Left renal cortex interstitium (tissue), 4 donors: ENCODE measurements around the gene LETMD1. TPM values are rescaled to one million over a fixed set of nuclear protein-coding genes. Genes with fewer than 3 reads are reported as not detected.
"Not testable (repeated sequence)": the region's sequence is repeated elsewhere in the genome, so short reads cannot be mapped to it uniquely, and the experiment has no call there.

ENCODE experiments used
- DNase-seq, 4 donors: peaks; one replicate each; pipeline ENCODE4 v3.0.0-alpha.2; 2013; ENCODE audit warnings: low read depth in 4 of 4, low spot score in 2 of 4, missing footprints in 1 of 4
- polyA plus RNA-seq, 4 donors: library from polyadenylated mRNA; unstranded; fragments of 120-200 nt; gene quantifications; one replicate each; pipeline ENCODE4 v1.2.1, GENCODE V29; 2013; ENCODE audit not compliant: insufficient read length in 4 of 4

Gene LETMD1, protein sequence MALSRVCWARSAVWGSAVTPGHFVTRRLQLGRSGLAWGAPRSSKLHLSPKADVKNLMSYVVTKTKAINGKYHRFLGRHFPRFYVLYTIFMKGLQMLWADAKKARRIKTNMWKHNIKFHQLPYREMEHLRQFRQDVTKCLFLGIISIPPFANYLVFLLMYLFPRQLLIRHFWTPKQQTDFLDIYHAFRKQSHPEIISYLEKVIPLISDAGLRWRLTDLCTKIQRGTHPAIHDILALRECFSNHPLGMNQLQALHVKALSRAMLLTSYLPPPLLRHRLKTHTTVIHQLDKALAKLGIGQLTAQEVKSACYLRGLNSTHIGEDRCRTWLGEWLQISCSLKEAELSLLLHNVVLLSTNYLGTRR
- 100 to 1,000 TPM in 2 of 4 donors, 10 to 100 TPM in 2; 78.4 to 165 (median 111) TPM for polyA plus RNA-seq

DNA sequence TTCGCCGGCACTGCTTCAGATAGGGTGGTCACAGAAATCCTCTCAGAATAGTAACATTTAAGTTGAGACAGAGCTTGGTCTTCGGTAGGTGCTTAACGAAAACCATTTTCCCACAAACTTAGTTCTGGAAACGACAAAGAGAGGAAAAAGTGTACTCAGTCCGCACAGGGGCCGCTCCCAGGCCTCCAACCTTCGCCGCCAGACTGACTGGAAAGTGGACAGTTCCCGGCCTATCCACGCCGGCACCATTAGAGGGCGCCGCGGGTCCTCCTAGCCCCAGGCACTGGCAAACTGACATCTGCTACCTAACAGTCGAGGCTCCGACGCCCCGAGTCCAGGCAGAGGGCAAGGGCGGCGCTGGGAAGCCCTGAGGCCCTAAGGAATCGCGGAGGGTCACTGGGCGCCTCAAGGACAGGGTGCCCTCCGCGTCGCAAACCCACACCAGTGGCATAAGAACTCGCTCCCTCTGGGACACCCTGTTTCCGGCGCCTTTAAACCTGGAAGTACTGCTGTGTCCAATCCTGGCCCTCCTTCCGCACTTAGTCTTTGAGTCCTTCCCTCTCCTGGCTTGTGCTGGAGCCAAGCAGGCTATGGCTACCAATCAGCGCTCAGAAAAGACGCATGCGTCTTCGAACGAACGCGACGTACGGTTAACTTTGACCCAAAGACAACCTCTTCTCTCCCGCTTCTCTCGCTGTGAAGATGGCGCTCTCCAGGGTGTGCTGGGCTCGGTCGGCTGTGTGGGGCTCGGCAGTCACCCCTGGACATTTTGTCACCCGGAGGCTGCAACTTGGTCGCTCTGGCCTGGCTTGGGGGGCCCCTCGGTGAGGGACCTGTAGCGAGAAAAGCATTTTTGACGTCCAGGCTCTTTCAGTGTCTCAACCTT lies at the start of gene LETMD1:
TSS of gene LETMD1 (plus strand) at position 673 of the 886 bp plus-strand sequence. CDS start at position 703, 30 bp downstream.
- DNase-seq = peak; percentile 89 to 98 (median 96)

DNA sequence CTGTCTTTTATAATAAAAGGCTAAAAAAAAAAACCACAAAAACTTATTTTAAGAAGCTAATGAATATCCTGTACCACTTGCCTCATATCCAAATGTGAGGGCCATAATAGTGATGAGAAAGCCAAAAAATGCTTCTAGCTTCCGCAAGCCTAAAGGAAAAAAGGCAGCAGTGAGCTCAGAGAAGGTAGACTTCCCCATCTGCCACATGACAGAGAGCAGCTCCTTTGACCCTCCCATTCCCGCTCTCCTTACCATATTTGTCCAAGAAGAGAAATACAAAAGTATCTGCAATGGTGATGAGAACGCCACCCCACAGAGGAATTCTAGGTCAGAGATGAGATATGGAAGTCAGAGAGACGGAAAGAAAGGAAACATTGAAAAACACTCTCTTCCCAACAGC lies 49.0 kb upstream of the LETMD1 start:
- DNase-seq = no peak

DNA sequence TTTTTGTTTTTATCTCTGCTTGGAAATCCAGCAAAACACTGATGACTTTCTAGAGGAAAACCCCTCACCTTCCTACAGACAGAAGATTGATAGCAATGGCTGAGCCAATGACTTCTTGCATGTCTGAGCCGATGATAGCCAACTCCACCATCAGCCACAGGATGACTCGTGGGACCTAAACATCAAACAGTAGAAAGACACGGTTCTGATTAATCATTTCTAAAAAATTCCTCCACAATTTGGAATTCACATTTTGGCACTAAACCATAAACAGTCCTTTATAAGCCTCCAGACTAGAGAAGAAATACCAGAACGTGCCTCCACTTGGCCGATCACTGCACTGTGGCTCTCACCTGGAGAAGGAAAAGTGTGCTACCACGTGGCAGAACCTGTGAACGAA lies 47.9 kb upstream of the LETMD1 start:
- DNase-seq = no peak

DNA sequence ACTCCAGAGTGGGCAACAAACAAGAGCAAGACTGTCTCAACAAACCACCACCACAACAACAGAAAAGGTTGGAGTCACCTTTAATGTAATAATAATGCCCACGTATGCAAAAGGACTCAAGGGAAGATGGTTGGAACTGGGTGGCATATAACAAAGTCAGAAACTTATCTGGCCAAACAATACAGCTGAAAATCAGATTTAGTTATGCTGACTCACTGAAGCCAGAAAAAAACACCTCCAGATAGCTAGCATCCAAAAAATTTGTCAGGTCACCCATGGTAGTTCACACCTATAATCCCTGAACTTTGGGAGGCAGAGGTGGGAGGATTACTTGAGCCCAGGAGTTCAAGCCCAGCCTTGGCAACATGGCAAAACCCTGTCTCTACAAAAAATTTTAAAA lies 46.3 kb upstream of the LETMD1 start:
- no peak for DNase-seq

DNA sequence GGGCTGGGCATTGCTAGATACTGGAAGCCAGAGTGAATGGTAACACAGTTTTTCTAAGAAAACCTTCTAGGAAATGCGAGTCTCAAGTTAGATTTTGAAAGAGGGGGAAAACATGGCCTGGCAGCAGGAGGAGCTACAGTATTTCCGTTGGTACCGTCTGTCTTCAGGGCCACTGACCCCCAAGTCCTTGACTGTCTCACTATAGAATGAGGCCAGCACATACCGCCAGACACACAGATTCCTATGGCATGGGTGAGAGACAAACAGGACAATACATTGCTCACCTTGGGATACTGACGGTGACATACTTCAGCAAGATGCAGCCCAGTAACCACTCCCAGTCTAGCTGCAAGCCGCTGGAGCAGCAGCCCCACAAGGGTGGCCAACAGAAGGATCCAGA lies 43.6 kb upstream of the LETMD1 start:
- no peak for DNase-seq

DNA sequence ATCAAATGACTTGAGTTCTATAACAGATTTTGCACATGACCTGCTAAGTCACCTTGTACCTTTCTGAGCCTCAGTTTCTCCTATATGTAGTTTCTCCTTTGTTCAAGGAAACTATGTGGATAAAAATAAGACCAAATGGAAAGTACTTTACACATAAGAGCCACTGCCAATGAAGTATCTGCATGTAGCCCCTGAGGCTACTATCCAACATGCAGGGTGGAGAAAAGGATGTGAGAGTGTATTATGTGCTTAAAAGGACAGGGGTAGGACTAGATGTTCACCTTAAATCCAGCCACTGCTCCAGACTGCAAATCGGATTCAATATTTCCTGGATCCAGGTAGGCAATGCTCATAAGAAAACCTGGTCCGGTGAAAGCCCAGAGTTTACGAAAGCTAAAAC lies 43.1 kb upstream of the LETMD1 start:
- no peak for DNase-seq

DNA sequence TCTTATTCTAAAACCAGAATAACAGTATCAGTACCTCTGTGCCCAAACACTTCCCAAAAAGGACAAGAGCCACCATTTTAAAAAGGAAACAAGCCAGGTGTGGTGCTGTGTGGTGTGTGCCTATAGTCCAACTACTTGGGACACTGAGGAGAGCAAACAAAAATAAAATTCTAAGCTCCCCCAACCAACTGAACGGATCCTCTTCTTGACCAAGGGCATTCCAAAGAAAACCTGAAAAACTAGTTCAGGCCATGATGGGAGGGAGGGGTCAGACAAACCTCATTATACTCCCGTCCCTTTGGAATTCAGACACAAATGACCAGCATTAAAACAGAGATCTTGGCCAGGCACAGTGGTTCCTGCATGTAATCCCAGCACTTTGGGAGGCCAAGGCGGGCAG lies 42.5 kb upstream of the LETMD1 start:
- no peak for DNase-seq

DNA sequence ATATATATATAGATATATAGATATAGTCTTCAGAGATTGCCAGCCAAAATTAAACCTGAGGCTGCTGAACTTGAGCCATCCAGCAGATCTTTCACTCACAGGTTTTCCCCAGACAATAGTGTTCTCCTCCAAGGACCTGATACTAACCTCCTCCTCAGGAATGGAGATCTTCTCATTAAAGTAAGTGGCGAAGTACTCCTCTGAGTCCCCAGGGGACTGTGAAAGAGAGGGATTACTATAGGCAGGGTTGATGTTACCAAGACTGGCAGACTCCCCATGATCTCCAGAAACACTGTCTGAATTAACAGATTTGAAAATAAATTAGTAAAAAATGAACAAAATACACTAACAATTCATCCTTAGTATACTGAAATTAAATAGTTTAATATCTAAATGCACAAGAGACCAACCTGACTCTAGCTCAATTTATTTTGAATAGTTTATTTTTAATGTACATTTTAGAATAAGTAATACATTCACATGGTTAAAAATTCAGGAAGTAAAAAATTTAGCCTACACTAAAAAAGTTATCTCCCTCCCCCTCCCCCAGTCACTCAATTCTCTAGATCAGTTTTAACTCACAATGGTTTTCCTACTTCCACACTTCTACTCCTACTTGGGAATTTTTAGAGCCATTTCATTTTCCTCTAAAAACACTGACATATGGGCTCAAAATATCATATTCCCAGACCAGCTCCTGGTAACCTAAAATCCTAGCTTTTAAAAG lies 39.6 kb upstream of the LETMD1 start:
- no peak for DNase-seq

DNA sequence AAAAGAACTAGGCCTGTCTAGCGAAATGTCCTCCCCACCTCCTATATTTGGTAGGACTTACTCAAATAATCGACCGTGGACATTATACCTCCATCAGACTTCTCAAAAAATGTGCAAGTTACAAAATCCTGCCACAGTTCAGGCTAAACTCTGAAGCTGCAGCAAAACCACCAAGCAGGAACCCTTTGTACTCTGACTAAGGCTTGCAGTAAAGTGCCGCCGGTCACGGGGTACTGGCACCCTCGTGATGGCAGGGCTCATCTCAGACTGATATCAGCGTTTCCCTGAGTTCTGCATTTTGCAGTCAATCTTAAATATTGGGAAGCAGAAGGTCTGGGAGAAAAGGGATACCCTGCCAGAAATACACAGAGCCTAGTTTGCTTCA lies 39.1 kb upstream of the LETMD1 start:
- no peak for DNase-seq

DNA sequence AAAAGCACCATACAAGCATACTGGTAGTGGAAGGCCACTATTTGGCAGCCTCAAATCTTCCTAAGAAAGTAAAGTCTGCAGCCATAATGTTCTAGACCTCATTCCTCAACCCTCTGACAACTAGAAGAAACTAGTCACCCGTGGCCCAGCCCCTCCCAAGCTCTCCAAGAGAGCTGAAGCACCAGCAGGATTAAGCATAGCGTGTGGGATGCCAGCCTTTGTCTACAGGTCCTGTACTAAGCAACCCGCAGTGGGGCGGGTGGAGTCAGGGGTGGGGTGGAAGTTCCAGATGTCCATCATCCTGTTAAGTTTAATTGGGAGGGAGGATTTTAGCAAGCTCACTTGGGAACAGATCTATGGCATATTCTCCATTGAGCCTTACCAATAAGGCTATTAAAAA lies 36.2 kb upstream of the LETMD1 start:
- DNase-seq = no peak

DNA sequence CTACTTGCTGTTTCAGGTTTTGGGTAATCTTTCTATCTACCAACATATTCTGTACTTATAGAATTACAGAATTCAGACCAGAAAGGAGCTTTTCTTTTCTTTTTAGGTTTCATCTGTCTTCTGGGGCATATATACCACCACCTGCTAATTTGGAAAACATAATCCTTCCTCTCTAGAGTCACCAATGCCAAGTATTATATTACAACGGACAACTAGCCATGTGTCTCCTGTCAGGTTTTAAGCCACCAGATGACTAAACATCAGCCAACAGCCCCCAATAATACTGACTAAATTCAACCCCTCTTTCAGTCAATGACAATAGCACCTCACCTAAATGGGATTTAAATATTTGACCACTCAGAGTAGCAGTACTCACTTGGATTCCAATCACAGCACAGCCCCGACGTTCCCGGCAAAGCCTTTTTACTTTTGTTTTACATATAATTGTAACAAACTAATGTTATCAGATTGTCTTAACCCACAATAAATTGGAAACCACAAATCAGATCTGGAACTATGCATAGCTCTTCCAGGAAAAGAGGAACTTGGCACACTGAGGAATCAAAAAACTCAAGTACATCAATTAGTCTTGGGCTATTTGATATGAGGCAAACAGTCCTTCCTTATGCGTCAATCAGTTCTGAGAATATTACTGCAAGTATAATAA lies 35.4 kb upstream of the LETMD1 start:
- DNase-seq = no peak

DNA sequence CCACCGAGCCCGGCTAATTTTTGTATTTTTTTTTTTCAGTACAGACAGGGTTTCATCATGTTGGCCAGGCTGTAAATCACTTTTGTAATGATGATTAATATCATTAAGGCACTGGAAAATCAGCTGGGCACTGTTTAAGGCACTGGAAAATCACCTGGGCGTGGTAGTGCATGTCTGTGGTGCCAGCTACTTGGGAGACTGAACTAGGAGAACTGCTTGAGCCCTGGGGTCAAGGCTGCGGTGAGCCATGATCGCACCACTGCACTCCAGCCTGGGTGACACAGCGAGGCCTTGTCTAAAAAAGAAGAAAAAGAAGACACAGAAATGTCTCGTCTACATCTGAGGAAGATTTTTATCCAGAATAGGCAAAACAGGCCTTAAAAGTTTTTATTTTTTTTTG lies 34.7 kb upstream of the LETMD1 start:
- no peak for DNase-seq

DNA sequence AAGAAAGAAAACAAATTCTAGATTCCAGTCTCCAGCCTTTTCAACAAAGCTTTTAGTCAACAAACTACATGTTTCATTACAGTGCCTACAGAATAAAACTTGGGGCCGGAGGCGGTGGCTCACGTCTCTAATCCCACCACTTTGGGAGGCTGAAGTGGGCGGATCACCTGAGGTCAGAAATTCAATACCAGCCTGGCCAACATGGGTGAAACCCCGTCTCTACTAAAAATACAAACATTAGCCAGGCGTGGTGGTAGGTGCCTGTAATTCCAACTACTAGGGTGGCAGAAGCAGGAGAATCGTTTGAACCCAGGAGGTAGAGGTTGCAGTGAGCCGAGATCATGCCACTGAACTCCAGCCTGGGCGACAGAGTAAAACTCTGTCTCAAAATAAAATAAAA lies 33.7 kb upstream of the LETMD1 start:
- DNase-seq = not testable (repeated sequence)

DNA sequence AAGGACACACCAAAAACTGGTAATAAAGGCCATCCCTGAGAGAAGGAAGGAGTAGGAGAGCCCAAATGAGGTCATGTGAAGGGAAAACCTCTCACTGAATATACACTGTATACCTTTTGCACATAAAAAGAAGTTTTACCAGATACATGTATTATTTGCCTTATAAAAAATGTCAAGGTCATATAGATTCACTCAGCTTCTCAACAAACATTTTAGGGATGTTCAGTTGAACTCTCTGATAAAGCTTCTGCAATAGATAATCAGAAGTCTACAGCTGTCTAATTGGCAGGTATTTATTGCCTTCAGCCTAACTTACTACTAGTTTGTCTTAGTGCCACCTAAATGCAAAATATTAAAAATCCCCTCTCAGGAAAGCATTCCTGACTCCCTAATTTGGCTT lies 30.7 kb upstream of the LETMD1 start:
- no peak for DNase-seq

DNA sequence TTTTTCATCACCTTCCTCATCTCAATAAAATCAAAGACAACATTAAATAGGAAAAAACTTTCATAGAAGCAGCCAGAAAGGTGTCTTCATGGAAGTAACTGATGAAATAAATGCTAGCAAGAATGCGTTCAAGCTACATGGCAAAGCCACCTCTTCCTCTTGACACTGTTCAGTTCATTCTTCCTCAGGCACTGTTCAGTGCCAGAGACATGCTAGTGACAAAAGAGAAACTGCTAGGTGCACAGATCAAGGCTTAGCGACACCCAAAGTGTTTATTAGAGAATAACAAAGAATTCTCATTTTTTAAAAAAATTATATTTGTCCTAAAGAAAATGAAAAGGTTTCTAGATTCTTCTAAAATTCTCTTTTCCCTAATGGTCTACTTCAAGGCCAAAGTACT lies 29.2 kb upstream of the LETMD1 start:
- DNase-seq = no peak

DNA sequence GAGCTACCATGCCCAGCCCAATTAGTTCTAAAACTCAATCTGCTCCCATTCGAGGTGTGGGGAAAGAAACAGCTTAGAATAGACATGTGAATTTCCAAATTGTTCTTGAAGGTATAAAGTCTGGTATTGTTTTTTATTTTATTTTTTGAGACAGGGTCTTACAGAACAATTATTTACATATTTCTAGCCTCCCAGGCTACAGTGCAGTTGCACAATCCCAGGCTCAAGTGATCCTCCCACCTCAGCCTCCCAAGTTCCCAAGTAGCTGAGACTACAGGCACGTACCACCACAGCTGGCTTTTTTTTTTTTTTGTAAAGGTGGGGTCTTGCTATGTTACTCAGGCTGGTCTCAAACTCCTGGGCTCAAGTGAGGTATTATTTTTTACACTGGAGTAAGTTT lies 28.2 kb upstream of the LETMD1 start:
- DNase-seq = no peak

DNA sequence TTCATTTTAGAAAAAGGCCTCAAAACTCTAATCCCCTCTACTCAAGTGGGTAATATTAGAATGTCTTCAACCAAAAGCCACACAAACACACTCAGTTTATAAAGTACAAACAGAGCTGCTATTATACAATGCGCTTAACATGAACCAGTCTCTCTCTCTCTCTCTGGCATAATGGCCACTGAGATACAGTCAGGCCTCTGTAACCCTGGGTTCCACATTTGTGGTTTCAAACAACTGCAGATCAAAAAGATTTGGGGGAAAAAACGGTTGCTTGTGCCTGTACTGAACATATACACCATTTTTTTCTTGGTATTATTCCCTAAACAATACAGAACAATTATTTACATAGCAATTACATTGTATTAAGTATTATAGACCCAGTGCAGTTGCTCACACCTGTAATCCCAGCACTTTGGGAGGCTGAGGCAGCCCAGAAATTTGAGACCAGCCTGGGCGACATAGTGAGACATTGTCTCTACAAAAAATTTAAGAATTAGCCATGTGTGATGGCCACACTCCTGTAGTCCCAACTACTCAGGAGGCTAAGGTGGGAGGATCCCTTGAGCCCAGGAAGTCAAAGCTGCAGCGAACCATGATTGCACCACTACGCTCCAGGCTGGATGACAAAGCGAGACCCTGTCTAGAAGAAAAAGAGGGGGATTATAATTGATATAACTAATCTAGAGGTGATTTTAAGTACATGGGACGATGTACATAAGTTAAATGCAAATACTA lies 27.5 kb upstream of the LETMD1 start:
- no peak for DNase-seq

DNA sequence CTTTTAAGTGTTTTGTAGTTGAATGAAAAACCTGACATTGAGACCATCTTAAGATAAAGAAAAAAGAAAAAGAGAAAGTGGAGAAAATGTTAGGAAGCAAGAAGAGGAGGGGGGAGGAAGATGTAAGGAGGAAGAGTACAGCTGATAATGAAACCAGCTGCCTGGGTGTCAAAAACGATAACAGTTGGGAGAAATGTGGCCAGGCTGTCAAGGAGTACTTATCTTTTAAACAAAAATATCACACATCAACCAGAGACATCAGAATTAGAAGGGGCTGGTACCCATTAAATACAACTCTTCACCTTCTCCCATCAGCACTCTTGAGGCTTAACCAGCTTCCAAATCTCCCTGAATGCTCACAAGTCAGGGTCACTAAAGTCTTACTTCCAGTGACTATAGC lies 26.4 kb upstream of the LETMD1 start:
- DNase-seq = no peak

DNA sequence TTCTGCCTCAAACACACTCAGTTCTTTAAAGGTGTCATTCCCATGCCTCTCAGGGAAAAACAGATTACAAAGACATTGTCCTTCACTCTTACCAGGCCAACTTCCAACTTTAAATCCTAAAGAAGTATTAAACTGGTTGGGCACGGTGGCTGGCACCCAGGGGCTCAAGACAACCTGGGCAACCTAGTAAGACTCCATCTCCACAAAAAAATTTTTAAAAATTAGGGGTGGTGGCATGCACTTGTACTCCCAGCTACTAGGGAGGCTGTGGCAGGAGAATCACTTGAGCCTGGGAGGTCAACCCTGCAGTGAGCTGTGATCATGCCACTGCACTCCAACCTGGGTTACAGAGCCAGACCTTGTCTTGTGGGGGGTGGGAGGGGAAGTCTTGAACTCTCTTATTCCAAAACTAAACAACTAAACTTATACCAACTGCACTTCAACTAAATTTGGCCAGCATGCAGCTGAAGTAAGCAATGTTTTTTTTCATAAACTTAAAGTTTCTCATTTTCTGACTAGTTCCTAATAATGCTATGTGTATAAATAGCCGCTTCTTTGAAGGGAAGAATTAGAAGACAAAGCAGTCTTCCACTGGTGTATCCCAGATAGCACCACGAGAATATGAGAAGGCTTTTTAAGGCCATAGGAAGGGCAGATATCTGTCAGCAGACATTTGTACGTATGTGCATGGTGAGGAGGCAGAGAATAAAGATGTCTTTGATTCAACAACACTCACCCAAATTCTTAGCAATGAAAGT lies 24.3 kb upstream of the LETMD1 start:
- no peak for DNase-seq
